Measurements from ENCODE around the gene CDC25A. TPM values are rescaled to one million over a fixed set of nuclear protein-coding genes. Genes with fewer than 3 reads are reported as not detected.

The CDC25A gene
- polyA plus RNA-seq, 2 of the 4 experiments (the other 2 are of a cell fraction) = 6.4 to 9.8 TPM

DNA sequence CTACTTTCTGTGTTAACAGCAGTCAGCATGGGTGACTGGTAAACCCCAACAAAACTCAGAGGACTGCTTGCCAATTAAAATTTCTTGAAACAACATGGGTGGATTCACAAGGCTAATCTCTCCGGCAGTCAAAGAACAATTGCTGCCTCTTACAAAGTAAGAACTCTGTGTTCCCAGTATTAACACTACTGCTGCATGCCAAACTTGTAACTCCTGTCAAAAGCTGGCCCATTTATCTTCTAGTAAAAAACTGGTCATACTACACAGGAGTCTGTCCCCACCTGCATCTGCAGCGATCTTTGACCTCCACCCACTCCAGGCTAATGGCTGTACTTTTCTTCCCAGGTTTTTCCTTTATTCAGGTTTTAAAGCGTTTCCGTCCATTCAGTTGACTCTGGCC is 44.0 kb upstream of the CDC25A start:
- H3K27ac ChIP-seq = no peak overlapping the region
- no peaks in the 10 kb centered on the region for H3K9me3 ChIP-seq
- FAIRE-seq (no peak), DNase-seq (ENCODE audit: low read depth in 1 of 2, low spot score in 1 of 2) (no peak), ATAC-seq (no peak)
- H3K4me1 ChIP-seq = no peaks in the 10 kb centered on the region
- H3K4me3 ChIP-seq = no peak overlapping the region
- H3K4me2 ChIP-seq = no peak overlapping the region; the same call in 2 of the 3 replicates
- ChIA-PET CTCF (interaction anchor here (0.7 to 4.7 kb wide), 9 partner anchors 8 to 317 kb away, joined by 3 to 33 read pairs (median 3); partner anchors contain the start of genes CDC25A and ZNF589), POLR2A (no interaction called here)
- WGBS (ENCODE audit: missing lambda C conversion rate) = 61% methylated on average over 4 of the region's 4 CpGs
- TF ChIP-seq, protein P1, sequence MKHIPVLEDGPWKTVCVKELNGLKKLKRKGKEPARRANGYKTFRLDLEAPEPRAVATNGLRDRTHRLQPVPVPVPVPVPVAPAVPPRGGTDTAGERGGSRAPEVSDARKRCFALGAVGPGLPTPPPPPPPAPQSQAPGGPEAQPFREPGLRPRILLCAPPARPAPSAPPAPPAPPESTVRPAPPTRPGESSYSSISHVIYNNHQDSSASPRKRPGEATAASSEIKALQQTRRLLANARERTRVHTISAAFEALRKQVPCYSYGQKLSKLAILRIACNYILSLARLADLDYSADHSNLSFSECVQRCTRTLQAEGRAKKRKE (CRISPR knock-in tag; IDR thresholded peaks at IDR 0.05; ENCODE audit: low read depth) = no peak
- TF ChIP-seq, protein P2, sequence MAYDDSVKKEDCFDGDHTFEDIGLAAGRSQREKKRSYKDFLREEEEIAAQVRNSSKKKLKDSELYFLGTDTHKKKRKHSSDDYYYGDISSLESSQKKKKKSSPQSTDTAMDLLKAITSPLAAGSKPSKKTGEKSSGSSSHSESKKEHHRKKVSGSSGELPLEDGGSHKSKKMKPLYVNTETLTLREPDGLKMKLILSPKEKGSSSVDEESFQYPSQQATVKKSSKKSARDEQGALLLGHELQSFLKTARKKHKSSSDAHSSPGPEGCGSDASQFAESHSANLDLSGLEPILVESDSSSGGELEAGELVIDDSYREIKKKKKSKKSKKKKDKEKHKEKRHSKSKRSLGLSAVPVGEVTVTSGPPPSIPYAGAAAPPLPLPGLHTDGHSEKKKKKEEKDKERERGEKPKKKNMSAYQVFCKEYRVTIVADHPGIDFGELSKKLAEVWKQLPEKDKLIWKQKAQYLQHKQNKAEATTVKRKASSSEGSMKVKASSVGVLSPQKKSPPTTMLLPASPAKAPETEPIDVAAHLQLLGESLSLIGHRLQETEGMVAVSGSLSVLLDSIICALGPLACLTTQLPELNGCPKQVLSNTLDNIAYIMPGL (CRISPR knock-in tag; IDR thresholded peaks at IDR 0.05; ENCODE audit: borderline replicate concordance) = no peak
- TF ChIP-seq ZNF302 (CRISPR knock-in tag; IDR thresholded peaks at IDR 0.05) = no peak

DNA sequence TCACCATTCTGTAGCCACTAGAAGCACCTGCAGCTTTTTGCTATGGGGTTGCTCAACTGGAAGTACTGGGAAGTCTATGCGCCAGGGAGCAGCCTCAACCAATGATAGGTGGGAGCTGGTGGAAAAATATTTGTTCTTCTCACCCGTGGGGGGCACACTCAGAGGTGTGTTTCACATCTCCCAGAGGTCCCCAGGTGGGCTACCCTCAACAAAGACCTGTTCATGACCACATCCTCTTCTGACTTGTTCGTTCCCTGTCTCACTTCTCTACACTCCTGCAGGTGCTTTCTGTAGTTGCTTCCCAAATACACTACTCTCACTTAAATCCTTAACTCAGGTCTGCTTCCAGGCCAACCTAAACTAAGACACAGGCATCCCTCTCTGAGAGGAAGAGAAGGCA is 38.7 kb upstream of the CDC25A start:
- ChIA-PET POLR2A (no interaction called here), CTCF (no interaction called here)
- ATAC-seq (no peak), DNase-seq (ENCODE audit: low read depth in 1 of 2, low spot score in 1 of 2) (no peak), FAIRE-seq (no peak)
- Histone ChIP-seq H3K9me3 (no peaks in the 10 kb centered on the region), H3K4me3 (no peak overlapping the region), H3K27ac (no peak overlapping the region), H3K4me2 (no peak overlapping the region), H3K4me1 (no peaks in the 10 kb centered on the region)
- WGBS (ENCODE audit: missing lambda C conversion rate) = 57% methylated on average over 3 of the region's 3 CpGs
- TF ChIP-seq PHF8 (IDR thresholded peaks at IDR 0.05; ENCODE audit: borderline replicate concordance, low read depth) (no peak), BHLHE40 (IDR thresholded peaks at IDR 0.05; ENCODE audit: low read depth, low read length) (no peak), FOSB (CRISPR knock-in tag; IDR thresholded peaks at IDR 0.05) (no peak), RFX5 (IDR thresholded peaks at IDR 0.05) (no peak), CBX8 (IDR thresholded peaks at IDR 0.05) (no peak), ZSCAN20 (CRISPR knock-in tag; IDR thresholded peaks at IDR 0.05) (no peak), SMC3 (IDR thresholded peaks at IDR 0.05) (no peak), RARB (CRISPR knock-in tag; IDR thresholded peaks at IDR 0.05) (no peak)
- TF ChIP-seq, protein P1 (CRISPR knock-in tag; IDR thresholded peaks at IDR 0.05; ENCODE audit: low read depth) = no peak

DNA sequence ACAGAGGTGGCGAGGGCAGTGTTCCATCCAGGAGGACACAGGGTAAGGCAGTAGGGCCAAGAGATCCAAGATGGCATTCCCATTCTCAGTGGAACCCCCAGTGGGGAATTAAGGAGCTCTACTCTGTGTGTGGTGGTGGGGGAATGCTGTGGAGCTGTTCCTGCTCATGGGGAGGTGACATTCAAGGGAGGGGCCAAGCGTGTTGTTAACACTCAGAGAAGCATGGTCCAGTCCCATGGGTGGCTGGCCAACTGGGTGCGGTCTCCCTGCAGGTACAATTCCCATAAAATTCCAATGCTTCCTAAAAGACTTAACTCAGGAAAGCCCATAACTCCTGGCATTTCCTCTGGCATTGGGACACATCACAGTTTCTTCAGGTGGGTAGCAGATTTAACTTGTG is 37.4 kb upstream of the CDC25A start:
- Histone ChIP-seq H3K4me2 (no peak overlapping the region), H3K27ac (no peak overlapping the region), H3K4me1 (no peaks in the 10 kb centered on the region), H3K9me3 (no peaks in the 10 kb centered on the region), H3K4me3 (no peak overlapping the region)
- ATAC-seq (no peak), DNase-seq (ENCODE audit: low read depth in 1 of 2, low spot score in 1 of 2) (no peak), FAIRE-seq (no peak)
- CTCF ChIA-PET = interaction anchor here (0.7 to 3.5 kb wide), 2 partner anchors 10 to 32 kb away, joined by 3 to 18 read pairs; no protein-coding TSS in a partner anchor
- TF ChIP-seq RCOR1 (IDR thresholded peaks at IDR 0.05; ENCODE audit: low read depth, low read length) = no peak
- no peak for TF ChIP-seq POLR2A (IDR thresholded peaks at IDR 0.05; ENCODE audit: low read length)
- TF ChIP-seq RARB (CRISPR knock-in tag; IDR thresholded peaks at IDR 0.05) = no peak
- no peak for TF ChIP-seq CHD4 (IDR thresholded peaks at IDR 0.05; ENCODE audit: borderline replicate concordance)
- TF ChIP-seq, protein P3, sequence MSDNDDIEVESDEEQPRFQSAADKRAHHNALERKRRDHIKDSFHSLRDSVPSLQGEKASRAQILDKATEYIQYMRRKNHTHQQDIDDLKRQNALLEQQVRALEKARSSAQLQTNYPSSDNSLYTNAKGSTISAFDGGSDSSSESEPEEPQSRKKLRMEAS (IDR thresholded peaks at IDR 0.05) = no peak
- TF ChIP-seq, protein P4, sequence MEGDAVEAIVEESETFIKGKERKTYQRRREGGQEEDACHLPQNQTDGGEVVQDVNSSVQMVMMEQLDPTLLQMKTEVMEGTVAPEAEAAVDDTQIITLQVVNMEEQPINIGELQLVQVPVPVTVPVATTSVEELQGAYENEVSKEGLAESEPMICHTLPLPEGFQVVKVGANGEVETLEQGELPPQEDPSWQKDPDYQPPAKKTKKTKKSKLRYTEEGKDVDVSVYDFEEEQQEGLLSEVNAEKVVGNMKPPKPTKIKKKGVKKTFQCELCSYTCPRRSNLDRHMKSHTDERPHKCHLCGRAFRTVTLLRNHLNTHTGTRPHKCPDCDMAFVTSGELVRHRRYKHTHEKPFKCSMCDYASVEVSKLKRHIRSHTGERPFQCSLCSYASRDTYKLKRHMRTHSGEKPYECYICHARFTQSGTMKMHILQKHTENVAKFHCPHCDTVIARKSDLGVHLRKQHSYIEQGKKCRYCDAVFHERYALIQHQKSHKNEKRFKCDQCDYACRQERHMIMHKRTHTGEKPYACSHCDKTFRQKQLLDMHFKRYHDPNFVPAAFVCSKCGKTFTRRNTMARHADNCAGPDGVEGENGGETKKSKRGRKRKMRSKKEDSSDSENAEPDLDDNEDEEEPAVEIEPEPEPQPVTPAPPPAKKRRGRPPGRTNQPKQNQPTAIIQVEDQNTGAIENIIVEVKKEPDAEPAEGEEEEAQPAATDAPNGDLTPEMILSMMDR (IDR thresholded peaks at IDR 0.05) = no peak
- TF ChIP-seq NPAS2 (CRISPR knock-in tag; IDR thresholded peaks at IDR 0.05; ENCODE audit: borderline replicate concordance) = no peak
- TF ChIP-seq CBX2 (IDR thresholded peaks at IDR 0.05; ENCODE audit: borderline replicate concordance, low read depth) = no peak
- no peak for TF ChIP-seq JUNB (IDR thresholded peaks at IDR 0.05)
- no peak for TF ChIP-seq SMC3 (IDR thresholded peaks at IDR 0.05)
- no peak for TF ChIP-seq HEYL (CRISPR knock-in tag; IDR thresholded peaks at IDR 0.05)
- TF ChIP-seq RFX5 (IDR thresholded peaks at IDR 0.05) = no peak
- POLR2A ChIA-PET = no interaction called here
- 59% methylated on average over 3 of the region's 3 CpGs for WGBS (ENCODE audit: missing lambda C conversion rate)
